Stimulated activated CD4-positive, alpha-beta T cell treated with anti-CD3 and anti-CD28 coated beads, Interleukin-1b, Interleukin-23, amount 100 ng/mL, for 1 hour (primary cell): ENCODE data around the gene ISG15.

Experiments used
- DNase-seq, 2 donors: peaks; one replicate each; pipeline ENCODE4 v3.0.0-alpha.2; 2020; ENCODE audit warnings: low read depth in 2 of 2

The ISG15 gene

GRCh38 chr1:1013105-1013921, at the start of gene ISG15:
ISG15 (plus strand) TSS chr1:1013497; CDS start chr1:1013574, 77 bp downstream.
- peak; percentile 58 to 68 for DNase-seq

GRCh38 chr1:963746-964525, 49.4 kb upstream of the ISG15 start:
- DNase-seq, result no peak

GRCh38 chr1:964691-965525, 48.4 kb upstream of the ISG15 start:
- no peak for DNase-seq

- DNase-seq, result no peak
These were observed 47.7 kb upstream of the ISG15 start for GRCh38 chr1:965526-966134.

GRCh38 chr1:966135-966703, 47.1 kb upstream of the ISG15 start, which contains the start of gene PLEKHN1:
PLEKHN1 (plus strand) TSS chr1:966482; CDS start chr1:966532, 50 bp downstream.
- no peak for DNase-seq

GRCh38 chr1:966704-967300, 46.5 kb upstream of the ISG15 start:
- peak; percentile 52 to 76 for DNase-seq

GRCh38 chr1:967466-968343, 45.6 kb upstream of the ISG15 start:
- no peak for DNase-seq

- no peak for DNase-seq
These were observed 43.9 kb upstream of the ISG15 start for GRCh38 chr1:969260-969855.

- DNase-seq, result no peak
These were observed 42.9 kb upstream of the ISG15 start for GRCh38 chr1:970242-970972.

GRCh38 chr1:970973-971730, 42.1 kb upstream of the ISG15 start:
- no peak for DNase-seq

- no peak for DNase-seq
These were observed 41.4 kb upstream of the ISG15 start for GRCh38 chr1:971751-972506.

- no peak for DNase-seq
These were observed 40.4 kb upstream of the ISG15 start for GRCh38 chr1:972726-973458.

GRCh38 chr1:973459-974292, 39.6 kb upstream of the ISG15 start:
- DNase-seq, result no peak

- DNase-seq, result no peak
These were observed 39.0 kb upstream of the ISG15 start for GRCh38 chr1:974293-974640.

- DNase-seq, result no peak
These were observed 38.5 kb upstream of the ISG15 start for GRCh38 chr1:974687-975328.
